Measurements from ENCODE around the gene ISYNA1. TPM values are rescaled to one million over a fixed set of nuclear protein-coding genes. Genes with fewer than 3 reads are reported as not detected.

Gene ISYNA1
- total and polyA plus RNA-seq, 10 of the 15 experiments (the other 5 are each of a cell fraction or from before 2014, with no cell fraction given): 1.9 to 37.0 (median 9.1) TPM

- no peak for TF ChIP-seq SIX5 (IDR thresholded peaks at IDR 0.05; ENCODE audit: low read depth, low read length, severe bottlenecking)
- no peak for TF ChIP-seq SREBF1 (IDR thresholded peaks at IDR 0.05; ENCODE audit: low read length)
- no peak for TF ChIP-seq ZNF274 (IDR thresholded peaks at IDR 0.05; ENCODE audit: insufficient read depth, insufficient read length)
- TF ChIP-seq SUPT20H (IDR thresholded peaks at IDR 0.05; ENCODE audit: borderline replicate concordance, control insufficient read depth, low read depth, low read length): no peak
- no peak for TF ChIP-seq SIN3A (IDR thresholded peaks at IDR 0.05; ENCODE audit: low read depth, low read length)
- TF ChIP-seq ZSCAN29 (IDR thresholded peaks at IDR 0.05): no peak
- TF ChIP-seq POLR2AphosphoS5 (IDR thresholded peaks at IDR 0.05; ENCODE audit: low read length): no peak
Observed at GRCh38 chr19:18464646-18465045, 26.7 kb upstream of the ISYNA1 start (continued).

DNA sequence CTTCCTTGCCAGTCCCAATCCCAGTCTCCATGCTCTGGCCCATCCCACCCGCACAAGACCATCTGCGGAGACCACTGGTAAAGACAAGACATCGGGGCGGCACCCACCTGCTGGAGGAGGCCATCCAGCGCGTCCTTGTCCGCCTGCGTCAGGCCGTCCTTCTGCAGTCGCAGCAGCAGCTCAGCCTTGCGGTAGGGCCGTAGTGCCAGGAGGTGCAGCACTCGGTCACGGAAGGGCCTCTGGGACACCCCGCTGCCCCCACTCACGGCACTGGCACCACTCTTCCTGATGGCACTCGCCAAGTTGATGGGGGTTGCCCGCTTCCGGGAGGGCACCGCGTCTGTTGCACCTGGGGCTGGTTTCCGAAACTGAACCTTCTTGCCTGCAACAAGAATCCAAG is 23.5 kb upstream of the ISYNA1 start:
- Histone ChIP-seq H3K4me2 (ENCODE audit: control insufficient read depth, insufficient read depth) (no peak overlapping the region), H4K20me1 (ENCODE audit: control insufficient read depth, insufficient read depth) (peaks cover 4% of the 10 kb centered on the region; the same call in 1 of the 2 replicates), H3K9me3 (replicated peaks; ENCODE audit: control insufficient read depth, insufficient read depth, low read length) (no peaks in the 10 kb centered on the region), H3K9ac (ENCODE audit: control insufficient read depth, insufficient read depth, low read length) (no peak overlapping the region), H3K27me3 (replicated peaks in 1 of 2; ENCODE audit: control insufficient read depth in 2 of 2, insufficient read depth in 2 of 2, low read length in 1 of 2) (no peaks in the 10 kb centered on the region), H3K36me3 (ENCODE audit: control insufficient read depth in 2 of 2, insufficient read depth in 2 of 2, low read length in 1 of 2) (peaks cover 19 to 49% of the 10 kb centered on the region in 2 experiments; a peak in 3 of 4 replicates), H3K4me1 (ENCODE audit: control insufficient read depth, insufficient read depth, low read length) (no peaks in the 10 kb centered on the region), H2AFZ (ENCODE audit: control insufficient read depth, low read depth, low read length) (no peak overlapping the region), H3K27ac (ENCODE audit: control insufficient read depth, insufficient read depth) (no peak overlapping the region), H3K79me2 (ENCODE audit: control insufficient read depth, insufficient read depth, low read length) (no peaks in the 10 kb centered on the region; the same call in 1 of the 2 replicates), H3K4me3 (no peak overlapping the region)
- no TSS peak for BruUV-seq (replicated peaks)
- ChIA-PET POLR2A (no interaction called here), SMC1A (ENCODE audit: uncharacterized antibody, unreplicated experiment) (interaction anchor here (0.7 kb wide), 1 partner anchor 301 kb away, joined by 3 read pairs; no protein-coding TSS in a partner anchor), CTCF (interaction anchor here (0.6 to 2.7 kb wide), 11 partner anchors 8 to 1062 kb away, joined by 3 to 12 read pairs (median 4); partner anchors contain the start of genes KXD1 and REX1BD), RAD21 (ENCODE audit: unreplicated experiment) (interaction anchor here (1.4 kb wide), 1 partner anchor 10 kb away, joined by 6 read pairs; no protein-coding TSS in a partner anchor)
- in situ Hi-C loops (cut with MboI): loop anchor here (25.0 kb wide), 1 partner anchor 401 kb away; no protein-coding TSS in a partner anchor
- DNase-seq (ENCODE audit: low read depth, low spot score): no peak
- ATAC-seq: no peak
- intact Hi-C loops (cut with micrococcal nuclease; ENCODE audit: unreplicated experiment): no loop called here
- 88% methylated on average over 22 of the region's 22 CpGs for WGBS (ENCODE audit: insufficient coverage, insufficient replicate concordance, low lambda C conversion rate, missing lambda C conversion rate)
- FAIRE-seq: no peak
- TF ChIP-seq PML (IDR thresholded peaks at IDR 0.05; ENCODE audit: low read length) (no peak), NFYA (IDR thresholded peaks at IDR 0.05; ENCODE audit: borderline replicate concordance, low read depth, low read length) (no peak), NBN (IDR thresholded peaks at IDR 0.05) (no peak), E2F8 (IDR thresholded peaks at IDR 0.05; ENCODE audit: low read depth, partially characterized antibody) (no peak), IRF3 (IDR thresholded peaks at IDR 0.05) (no peak), RCOR1 (conservative IDR thresholded peaks at IDR 0.05; ENCODE audit: low read depth, low read length) (no peak), ETV6 (conservative IDR thresholded peaks at IDR 0.05 in 1 of 2, IDR thresholded peaks at IDR 0.05 in 1 of 2; ENCODE audit: borderline replicate concordance in 1 of 2, low read depth in 1 of 2) (no peak), RBBP5 (conservative IDR thresholded peaks at IDR 0.05) (no peak), EZH2 (IDR thresholded peaks at IDR 0.05; ENCODE audit: borderline replicate concordance, control insufficient read depth, low read depth, low read length) (no peak), LARP7 (IDR thresholded peaks at IDR 0.05) (no peak)
- TF ChIP-seq, protein P1, sequence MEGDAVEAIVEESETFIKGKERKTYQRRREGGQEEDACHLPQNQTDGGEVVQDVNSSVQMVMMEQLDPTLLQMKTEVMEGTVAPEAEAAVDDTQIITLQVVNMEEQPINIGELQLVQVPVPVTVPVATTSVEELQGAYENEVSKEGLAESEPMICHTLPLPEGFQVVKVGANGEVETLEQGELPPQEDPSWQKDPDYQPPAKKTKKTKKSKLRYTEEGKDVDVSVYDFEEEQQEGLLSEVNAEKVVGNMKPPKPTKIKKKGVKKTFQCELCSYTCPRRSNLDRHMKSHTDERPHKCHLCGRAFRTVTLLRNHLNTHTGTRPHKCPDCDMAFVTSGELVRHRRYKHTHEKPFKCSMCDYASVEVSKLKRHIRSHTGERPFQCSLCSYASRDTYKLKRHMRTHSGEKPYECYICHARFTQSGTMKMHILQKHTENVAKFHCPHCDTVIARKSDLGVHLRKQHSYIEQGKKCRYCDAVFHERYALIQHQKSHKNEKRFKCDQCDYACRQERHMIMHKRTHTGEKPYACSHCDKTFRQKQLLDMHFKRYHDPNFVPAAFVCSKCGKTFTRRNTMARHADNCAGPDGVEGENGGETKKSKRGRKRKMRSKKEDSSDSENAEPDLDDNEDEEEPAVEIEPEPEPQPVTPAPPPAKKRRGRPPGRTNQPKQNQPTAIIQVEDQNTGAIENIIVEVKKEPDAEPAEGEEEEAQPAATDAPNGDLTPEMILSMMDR (IDR thresholded peaks at IDR 0.05 in 2 of 3, conservative IDR thresholded peaks at IDR 0.05 in 1 of 3; ENCODE audit: control insufficient read depth in 2 of 3, extremely low read depth in 1 of 3, insufficient read depth in 1 of 3, low read depth in 3 of 3, low read length in 3 of 3): no peak
